Panc1 (cell line): Measurements from ENCODE around the gene HSPB3.

Source experiments
- POLR2AphosphoS5 ChIP-seq: IDR thresholded peaks from 2 replicates; pipeline ENCODE4 v1.6.1; 2012; ENCODE audit warnings: mild to moderate bottlenecking, low read depth, low read length, moderate library complexity
- SIN3A ChIP-seq: IDR thresholded peaks from 2 replicates; pipeline ENCODE4 v1.6.1; 2012; ENCODE audit warnings: low read depth, mild to moderate bottlenecking, low read length, moderate library complexity, borderline replicate concordance; ENCODE audit not compliant: insufficient read depth
- TCF7L2 ChIP-seq: IDR thresholded peaks from 2 replicates; pipeline ENCODE4 v1.6.1; 2011; ENCODE audit warnings: mild to moderate bottlenecking, low read depth, low read length, inconsistent platforms
- TF ChIP-seq, protein P1 (sequence below): fragments of 450-650 bp; IDR thresholded peaks from 2 replicates; pipeline ENCODE4 v1.5.1; 2017; ENCODE audit warnings: mild to moderate bottlenecking
- TF ChIP-seq, protein P2 (sequence below), 2 experiments: IDR thresholded peaks; 2 replicates each; pipeline ENCODE4 v1.6.1; 2011 to 2012; ENCODE audit warnings: low read depth in 2 of 2, control low read depth in 1 of 2, low read length in 1 of 2, mild to moderate bottlenecking in 1 of 2, moderate library complexity in 1 of 2; ENCODE audit not compliant: insufficient read depth in 1 of 2

DNA sequence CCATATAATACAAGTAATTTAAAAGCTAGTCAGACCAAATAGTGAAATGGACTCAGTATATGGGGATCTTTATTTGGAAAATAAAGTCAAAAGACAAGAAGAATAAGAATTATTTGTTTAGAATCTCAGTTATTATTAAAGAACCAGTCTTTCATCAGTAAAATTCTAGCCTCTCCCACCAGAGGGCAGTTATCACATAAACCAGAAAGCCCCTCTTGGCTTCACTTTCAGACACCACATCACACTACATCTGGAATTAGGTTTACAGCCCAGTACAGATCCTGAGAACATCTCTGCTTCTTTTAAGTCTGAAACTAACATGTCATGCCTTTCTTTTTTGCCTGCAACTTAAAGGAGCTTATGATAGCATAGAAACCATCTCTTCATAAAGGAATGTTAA lies 12.2 kb upstream of the HSPB3 start:
- TF ChIP-seq POLR2AphosphoS5 (no peak), SIN3A (no peak), TCF7L2 (no peak)
- TF ChIP-seq, protein P1, sequence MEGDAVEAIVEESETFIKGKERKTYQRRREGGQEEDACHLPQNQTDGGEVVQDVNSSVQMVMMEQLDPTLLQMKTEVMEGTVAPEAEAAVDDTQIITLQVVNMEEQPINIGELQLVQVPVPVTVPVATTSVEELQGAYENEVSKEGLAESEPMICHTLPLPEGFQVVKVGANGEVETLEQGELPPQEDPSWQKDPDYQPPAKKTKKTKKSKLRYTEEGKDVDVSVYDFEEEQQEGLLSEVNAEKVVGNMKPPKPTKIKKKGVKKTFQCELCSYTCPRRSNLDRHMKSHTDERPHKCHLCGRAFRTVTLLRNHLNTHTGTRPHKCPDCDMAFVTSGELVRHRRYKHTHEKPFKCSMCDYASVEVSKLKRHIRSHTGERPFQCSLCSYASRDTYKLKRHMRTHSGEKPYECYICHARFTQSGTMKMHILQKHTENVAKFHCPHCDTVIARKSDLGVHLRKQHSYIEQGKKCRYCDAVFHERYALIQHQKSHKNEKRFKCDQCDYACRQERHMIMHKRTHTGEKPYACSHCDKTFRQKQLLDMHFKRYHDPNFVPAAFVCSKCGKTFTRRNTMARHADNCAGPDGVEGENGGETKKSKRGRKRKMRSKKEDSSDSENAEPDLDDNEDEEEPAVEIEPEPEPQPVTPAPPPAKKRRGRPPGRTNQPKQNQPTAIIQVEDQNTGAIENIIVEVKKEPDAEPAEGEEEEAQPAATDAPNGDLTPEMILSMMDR: peak; percentile 27; the same call in 1 of the 2 replicates
- TF ChIP-seq, protein P2, sequence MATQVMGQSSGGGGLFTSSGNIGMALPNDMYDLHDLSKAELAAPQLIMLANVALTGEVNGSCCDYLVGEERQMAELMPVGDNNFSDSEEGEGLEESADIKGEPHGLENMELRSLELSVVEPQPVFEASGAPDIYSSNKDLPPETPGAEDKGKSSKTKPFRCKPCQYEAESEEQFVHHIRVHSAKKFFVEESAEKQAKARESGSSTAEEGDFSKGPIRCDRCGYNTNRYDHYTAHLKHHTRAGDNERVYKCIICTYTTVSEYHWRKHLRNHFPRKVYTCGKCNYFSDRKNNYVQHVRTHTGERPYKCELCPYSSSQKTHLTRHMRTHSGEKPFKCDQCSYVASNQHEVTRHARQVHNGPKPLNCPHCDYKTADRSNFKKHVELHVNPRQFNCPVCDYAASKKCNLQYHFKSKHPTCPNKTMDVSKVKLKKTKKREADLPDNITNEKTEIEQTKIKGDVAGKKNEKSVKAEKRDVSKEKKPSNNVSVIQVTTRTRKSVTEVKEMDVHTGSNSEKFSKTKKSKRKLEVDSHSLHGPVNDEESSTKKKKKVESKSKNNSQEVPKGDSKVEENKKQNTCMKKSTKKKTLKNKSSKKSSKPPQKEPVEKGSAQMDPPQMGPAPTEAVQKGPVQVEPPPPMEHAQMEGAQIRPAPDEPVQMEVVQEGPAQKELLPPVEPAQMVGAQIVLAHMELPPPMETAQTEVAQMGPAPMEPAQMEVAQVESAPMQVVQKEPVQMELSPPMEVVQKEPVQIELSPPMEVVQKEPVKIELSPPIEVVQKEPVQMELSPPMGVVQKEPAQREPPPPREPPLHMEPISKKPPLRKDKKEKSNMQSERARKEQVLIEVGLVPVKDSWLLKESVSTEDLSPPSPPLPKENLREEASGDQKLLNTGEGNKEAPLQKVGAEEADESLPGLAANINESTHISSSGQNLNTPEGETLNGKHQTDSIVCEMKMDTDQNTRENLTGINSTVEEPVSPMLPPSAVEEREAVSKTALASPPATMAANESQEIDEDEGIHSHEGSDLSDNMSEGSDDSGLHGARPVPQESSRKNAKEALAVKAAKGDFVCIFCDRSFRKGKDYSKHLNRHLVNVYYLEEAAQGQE (IDR thresholded peaks at IDR 0.05; ENCODE audit: insufficient read depth in 1 of 2, low read depth in 2 of 2, low read length in 1 of 2): no peak
